HG03139 (cell line): ENCODE measurements around the gene EIF1.
"Not testable (repeated sequence)": the region's sequence is repeated elsewhere in the genome, so short reads cannot be mapped to it uniquely, and the experiment has no call there.

Source experiments
- ATAC-seq: cut with Tn5 transposase; IDR thresholded peaks from one replicate; pipeline ENCODE4 v1.9.1; 2021; ENCODE audit not compliant: unreplicated experiment

Gene EIF1

DNA sequence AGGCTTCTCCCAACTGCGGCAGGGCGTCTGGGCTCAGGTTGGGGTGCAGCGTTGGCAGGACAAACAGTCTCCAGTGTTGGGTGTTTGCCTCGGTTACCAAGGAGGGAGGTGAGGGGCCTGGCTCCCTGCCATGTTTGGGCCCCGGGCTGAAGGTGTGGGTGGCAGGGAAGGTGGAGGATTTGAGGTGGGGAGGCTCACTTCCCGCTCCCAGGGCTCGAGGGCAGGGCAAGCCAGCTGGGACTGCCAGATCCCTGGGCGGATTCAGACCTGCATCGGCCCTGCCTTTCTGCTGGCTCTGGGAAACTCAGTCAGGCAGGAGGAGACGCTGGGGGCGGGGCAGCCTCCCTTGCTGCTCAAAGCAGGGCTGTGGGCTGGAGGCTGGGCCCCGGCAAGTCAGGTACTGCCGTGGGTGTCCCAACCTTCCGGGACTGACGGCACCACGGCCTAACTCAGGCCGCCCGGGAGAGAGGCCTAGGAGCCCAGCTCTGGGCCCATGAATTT is 33.0 kb upstream of the EIF1 start:
- ATAC-seq: no peak

DNA sequence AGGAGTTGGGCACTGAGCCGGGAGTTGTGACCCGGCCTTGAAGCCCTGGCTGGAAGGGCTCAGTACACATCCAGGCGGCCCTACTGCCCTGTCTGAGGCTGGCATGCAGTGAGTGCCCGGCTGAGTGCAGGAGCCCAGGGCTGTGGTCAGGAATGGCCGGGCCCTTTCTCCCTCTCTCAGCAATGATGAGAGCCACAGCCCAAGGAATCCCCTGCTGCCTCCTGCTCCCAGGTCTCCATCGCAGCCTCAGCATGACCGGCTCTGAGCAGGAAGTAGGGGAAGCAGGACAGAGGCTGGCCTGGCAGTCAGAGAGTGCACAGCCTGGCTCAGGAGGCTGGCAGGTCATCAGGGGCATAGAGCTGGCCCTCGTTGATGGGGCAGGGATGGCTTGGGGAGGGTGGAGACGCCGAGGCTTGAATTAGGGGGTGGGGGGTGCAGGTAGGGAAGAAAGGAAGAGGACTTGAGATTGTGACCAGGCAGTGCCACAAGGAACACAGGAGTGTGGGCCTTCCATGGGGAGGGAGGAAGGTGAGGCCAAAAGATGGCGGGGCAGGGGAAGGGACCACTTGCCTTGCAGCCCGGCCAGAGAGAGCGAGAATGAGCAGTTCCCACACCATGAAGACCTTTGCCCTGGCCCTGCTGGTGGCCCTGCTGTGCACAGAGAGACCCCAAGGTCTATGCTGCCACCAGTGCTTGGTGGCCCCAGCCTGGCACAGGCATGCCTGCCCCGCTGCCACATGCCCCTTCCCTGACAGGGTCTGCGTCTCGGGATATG is 32.2 kb upstream of the EIF1 start:
- no peak for ATAC-seq

DNA sequence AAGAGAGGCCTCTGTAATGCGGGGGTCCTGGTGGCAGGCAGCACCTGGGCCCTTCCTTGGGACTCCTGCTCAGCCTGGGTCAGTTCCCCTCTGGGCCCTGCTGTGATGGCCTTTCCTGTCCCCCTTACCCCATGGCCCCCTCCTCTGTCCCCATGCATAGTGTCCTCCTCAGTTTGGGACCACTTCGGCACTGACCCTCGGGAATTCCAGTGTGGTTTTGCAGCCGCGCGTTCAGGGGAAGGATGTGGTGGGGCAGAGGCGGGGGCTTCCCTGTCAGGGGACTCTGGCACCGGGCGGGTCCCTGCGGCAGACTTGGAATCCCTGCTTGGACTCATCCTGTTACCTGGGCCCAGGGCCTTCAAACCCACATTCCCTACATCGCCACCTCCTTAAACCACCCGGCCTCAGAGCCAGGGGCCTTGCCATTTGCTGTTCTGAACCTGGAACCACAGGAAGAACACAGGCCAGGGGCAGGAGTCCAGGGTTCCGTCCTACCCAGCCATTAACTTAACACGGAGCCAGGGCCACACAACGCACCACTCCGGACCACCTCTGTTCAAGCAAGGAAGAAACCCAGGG is 31.4 kb upstream of the EIF1 start:
- no peak for ATAC-seq

DNA sequence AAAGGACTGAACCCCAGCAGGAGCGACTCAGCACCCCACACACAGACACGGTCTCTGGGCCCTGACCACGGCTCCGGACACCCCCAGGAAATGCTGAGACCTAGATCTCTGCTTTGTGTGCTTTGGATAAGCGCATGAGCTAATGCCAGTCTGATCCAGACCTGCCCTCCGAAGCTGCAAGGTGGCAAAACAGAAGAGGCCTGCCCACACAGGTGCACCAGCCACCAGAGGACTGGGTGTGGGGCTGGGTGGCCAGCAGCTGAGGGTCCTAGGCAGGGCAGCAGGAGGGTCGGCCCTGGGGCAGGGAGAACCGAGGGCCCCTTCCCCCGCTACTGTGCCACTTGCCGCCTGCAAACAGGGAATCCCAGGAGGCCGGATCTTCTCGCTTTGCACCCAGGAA is 30.7 kb upstream of the EIF1 start:
- no peak for ATAC-seq

DNA sequence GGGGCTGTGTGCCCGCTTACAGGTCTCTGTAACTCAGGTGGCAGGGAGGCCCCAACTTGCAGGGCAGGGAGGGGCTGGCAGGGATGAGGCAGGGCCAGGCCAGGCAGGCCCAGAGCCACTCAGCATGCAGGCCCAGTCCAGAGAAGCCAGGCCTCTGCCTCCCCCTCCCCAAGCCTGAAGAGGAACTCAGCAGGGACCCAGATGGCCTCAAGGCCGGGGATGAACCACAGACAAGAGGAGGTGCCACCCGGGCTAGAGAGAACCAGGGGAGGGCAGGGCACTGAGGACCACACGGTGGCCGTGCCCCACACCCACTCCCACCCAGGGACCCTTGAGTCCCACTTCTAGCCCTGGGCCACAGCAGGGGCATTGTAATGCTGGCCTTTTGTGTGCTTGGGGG is 29.8 kb upstream of the EIF1 start:
- no peak for ATAC-seq

DNA sequence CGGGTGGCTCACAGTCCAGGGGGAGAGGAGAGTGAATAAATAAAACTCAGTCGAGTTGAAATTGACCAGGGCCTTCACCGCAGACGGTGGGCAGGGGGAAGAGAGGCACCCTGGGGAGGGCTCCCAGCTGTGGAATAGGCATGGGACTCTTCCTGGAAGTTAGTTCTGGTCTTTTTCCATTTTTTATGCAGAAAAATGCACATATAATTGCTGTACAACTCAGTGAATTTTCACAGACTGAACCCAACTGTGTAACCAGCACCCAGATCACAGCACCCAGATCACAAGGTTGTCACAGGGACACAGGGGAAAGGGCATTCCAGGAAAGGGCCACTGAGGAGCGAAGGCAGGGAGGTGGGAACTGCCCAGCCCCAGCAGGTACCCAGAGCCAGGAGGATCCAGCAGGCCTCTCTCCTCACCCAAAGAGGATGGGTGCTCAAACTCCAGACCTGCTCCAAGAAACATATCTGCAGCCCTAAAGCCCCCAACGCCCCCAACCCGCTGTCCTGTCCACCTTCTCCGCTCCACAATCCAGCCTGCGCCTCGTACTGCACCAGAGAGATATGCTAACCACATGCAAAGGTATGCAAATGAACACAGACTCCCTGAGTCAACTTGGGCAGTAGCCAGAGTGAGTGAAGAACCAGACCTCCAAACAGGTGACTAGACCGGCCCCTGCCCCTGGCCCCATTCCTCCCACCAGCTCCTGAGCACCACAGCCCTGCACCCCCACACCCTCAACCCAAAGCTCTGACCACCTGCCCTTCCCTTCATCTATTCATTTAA is 29.1 kb upstream of the EIF1 start:
- no peak for ATAC-seq

DNA sequence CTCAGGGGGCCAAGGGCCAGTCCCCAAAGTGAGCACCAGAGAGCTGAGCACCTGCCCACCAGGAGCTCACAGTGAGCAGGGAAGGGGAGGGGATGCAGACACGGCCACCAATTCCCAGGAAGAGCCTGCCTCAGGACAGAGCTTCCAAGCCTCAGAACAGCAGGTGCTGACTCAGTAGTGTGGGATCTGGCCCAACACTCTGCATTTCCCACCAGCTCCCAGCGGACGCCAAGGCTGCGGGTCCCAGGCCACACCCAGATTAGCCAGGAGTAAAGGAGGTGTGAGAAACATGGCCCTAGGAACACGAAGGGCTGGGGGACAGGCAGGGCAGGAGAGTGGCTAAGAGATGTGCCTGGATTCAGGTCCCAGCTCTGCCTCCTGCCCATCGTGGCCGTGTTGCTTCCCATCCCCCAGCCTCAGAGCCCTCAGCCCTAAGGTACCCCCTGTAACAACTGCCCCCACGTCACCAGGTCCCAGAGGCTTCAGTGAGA is 28.4 kb upstream of the EIF1 start:
- ATAC-seq: no peak

DNA sequence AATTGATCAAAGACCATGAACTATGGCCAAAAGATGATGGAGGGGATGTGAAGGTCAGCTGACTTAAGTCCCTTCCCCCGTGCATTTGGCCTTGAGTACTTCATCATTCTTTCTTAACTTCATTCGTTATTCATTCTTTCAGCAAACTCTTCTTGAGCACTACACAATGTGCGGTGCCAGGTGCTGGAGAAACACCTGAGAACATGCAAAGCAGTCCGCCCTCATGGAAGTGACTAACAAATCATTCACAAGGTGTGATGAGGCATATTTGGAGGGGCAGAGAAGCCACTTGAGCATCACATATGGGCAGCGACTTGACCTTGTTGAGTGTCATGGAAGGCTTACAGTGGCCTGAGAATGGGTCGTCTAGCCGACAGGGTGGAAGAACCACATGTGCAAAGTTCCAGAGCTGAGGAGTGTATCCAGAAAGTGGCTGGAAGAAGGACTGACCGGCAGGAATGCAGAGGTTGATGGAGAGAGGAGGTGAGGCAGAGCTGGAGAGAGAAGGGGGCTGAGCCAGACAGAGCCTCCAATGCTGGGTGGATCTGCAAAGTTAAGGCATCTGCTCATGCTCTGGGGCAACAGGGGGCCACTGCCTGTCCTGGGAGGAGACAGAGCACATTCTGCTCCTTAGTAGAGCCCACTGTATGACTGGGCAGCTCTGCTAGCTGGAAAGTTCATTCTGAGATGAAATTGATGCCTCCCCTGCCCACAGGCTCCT is 25.1 kb upstream of the EIF1 start:
- ATAC-seq: no peak

DNA sequence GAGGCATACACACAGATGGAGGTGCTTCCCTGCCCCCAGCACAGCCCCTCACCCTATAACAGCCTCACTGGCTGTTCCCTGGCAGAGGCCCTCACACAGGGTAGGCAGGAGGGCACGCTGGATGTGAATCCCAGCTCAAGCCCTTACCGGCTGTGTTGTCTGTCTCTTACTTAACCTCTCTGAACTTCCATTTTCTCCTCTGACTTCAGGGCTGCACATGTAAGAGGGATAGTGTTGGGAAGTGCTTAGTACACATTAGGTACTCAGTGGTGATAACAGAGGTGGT is 24.6 kb upstream of the EIF1 start:
- ATAC-seq: no peak

DNA sequence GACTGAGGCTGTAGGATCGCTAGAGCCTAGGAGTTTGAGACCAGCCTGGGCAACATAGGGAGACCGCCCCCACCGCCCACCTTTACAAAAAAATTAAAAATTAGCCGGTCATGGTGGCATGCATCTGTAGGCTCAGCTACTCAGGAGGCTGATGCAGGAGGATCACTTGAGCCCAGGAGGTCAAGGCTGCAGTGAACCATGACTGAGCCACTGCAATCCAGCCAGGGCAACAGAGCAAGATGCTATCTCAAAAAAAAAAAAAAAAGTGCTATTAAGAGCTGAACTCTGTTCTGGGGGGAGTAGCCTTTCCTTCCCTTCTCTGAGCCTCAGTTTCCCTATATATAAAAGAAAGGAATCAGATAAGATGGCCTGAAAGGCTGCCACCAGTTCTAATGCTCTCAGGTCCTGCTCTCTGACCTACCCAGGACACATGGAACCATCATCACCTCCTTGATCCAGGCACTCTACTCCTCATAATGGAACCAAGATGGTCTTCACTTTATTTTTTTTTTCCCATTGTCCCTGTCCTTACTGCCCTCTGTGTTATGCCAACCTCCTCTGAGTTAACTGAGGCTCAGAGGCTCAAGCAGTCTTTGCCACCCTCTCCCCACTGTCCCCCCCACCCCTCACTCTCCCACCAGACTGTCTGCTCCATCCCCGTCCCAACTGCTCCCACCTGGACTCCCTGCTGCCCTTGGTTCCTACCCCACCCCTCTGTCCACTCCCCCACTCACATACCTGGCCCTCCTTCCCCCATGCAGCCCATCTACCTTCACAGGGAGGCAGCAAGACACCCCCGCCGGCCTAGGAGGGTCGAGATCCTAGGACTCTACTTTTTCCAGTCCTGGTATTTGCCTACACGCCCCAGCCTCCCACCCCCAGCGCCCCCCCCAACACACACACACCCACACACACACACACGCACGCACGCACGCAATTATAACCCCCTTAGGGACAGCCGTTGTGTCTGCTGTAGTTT is 23.8 kb upstream of the EIF1 start:
- no peak for ATAC-seq

DNA sequence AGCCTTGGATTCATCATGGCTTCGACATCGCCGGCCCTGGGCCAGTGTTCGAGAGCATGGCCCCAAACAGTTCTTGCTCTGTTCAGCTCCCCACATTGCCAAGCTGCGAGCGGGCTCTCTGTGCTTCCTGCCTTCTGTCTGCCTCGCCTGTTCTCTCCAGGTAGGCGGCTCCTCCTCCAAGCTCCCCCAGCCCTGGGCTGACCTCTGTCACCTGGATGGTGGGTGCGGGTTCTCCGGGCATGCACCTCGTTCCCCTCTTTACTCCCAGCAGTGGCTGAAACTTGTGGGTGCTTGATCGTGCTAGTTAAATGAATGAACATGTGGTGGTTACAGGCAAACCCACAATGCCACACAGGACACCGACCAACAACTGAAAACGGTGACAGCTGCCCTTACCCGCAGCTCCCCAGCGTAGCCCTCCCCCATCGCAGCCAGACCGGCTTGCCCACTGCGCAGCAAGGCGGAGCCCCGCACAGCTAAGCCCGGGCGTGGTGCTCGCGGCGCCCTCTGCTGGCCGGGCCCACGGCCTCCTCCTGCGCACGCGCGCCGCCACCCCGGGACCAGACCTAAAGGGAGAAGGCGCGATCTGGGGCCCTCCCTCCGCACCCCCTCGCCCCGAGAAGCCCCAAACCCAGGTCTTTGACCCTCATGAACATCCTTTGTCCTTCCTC is 23.0 kb upstream of the EIF1 start:
- ATAC-seq: peak; percentile 53

DNA sequence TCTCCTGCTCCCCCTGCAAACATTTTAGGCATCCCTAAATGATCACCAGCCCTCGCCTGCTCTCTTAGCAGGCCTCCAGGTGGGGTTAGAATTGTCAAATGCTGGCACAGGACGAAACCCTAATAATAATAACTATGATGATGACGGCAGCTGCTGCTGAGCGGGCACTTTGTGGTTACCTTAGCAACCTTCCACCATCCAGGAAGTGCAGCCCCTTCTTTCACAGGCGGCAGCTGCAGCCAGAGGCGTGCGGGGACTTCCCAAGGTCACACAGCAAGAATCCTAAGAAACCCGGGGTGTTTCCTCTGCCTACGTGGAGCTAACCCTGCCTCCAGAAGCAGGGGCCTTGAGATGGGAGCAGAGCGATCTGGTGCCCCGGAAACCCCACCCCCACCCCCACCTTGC is 22.4 kb upstream of the EIF1 start:
- ATAC-seq: peak; percentile 41

DNA sequence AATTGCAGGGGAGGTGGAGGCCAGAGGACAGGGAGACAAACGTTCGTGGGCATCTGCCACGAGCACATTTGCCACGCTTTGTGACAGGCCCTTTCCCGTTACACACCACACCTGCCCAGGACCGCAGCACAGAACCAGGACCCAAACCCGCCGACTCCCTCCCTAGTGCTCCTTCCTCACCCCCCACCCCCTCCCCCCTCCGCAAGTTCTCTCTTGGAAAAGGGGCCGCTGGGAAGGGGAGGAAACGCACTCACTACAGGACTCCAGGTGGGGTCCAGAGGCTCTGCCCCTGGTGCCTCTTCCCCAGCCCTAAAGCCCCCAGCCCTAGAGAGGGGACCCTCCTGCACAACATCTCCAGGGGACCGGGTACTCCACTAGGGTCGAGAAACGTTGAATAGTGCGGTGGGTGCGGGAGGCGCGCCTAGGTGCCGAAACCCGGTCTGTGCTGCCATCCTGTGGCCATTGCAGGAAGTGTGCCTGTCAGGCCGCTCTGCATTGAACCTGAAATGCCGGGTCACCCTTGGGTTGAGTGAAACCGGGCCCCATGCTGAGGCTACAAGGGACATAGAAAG is 21.9 kb upstream of the EIF1 start:
- ATAC-seq: no peak

DNA sequence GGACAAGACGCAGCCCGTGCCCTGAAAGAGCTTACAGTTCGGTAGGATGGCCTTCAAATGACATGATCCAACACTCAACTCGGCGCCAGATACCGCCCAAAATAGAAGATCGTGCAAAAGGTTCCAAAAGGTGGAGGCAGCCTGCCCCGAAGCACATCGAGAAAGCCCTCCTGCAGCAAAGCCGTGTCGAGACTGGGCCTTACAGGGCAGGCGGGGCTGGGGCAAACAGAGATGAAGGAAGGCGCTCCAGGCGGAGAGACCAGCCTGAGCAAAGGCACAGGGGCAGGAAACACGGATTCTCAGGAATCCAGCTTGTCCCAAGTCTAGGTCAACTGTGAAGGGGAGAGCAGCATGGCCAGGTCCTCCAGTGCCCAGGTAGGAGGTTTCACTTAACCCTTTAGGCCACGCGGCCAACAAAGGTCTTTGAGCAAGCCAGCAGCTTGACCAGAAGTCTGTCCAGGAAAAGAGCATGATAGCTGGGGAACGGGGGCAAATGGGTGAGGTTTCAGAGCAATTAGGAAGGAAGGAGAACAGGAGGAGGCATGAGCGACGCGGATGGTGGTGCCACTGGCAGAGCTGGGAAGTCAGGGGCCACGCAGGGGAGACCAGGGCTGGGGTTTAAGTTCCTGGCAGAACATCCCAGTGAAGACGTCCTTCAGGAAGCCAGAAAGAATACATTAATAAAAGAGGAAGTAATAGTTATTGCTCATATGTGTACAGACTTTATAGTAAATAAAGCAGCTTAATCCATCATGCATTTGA is 21.2 kb upstream of the EIF1 start:
- ATAC-seq: no peak

DNA sequence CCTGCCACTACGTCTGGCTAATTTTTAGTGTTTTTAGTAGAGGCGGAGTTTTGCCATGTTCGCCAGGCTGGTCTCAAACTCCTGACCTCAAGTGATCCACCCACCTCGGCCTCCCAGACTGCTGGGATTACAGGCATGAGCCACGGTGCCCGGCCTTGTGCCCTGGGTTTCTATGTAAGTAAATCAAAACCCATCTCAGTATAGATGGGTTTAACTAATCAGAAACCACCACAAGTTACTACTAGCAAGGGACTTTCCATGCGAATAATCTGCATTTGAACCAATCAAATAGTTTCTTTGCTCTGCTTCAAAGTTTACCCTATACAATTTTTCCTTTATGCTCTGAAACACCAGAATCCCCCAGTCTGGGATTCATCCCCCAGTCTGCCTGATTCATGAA is 16.5 kb upstream of the EIF1 start:
- ATAC-seq: no peak

DNA sequence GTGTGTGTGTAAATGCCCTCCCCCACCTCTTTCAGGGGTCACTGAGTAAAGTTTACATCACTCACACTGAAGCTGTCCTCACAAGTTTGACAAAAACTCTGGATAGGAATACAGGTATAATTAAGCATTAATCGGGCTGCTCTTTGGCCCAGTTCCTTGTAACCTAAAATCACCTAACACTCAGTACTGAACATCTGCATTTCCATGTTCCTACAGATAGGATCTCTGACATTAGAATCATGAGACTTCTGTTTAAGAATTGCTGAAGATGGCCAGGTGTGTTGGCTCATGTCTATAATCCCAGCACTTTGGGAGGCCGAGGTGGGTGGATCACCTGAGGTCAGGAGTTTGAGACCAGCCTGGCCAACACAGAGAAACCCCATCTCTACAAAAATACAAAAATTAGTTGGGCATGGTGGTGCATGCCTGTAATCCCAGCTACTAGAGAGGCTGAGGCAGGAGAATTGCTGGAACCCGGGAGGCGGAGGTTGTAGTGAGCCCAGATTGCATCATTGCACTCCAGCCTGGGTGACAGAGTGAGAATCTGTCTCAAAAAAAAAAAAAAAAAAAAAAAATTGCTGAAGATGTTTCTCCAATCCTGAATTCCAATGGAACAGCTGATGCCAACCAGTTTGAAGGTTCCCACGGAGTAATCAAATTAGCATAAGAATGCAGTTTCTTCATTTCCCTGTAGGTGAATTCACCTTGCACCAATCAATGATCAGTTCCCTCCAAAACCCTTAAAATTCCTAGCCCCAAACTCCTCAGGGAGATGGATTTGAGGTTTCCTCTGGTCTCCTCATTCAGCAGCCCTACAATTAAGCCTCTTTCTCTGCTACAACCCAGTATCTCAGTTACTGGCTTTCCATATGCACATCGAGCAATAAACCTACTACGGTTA is 13.3 kb upstream of the EIF1 start:
- ATAC-seq: not testable (repeated sequence)

DNA sequence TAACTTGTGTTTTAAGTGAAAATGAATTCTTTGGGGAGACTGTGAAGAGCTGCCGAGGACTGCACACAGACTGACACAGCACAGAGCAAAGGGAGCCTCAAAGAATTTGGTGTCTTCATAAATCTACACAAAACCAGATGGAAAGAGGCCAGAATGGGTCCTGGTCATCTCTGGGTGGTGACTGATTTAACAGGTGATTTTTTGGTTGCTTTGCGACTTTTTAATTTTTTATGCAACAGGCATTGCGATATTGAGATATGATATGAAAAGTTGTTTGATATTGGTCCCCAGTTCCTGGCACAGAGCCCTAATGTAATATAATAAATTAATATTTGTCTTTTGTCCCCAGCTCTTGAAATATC is 12.6 kb upstream of the EIF1 start:
- no peak for ATAC-seq
